Memory B cell (primary cell): ENCODE measurements around the gene DRC3.
"Not testable (repeated sequence)": the region's sequence is repeated elsewhere in the genome, so short reads cannot be mapped to it uniquely, and the experiment has no call there.

Experiments
- ATAC-seq: fragments of 150-1000 bp; cut with Tn5 transposase; 2 replicates; pipeline ENCODE4 v1.10.0; 2021; ENCODE audit warnings: low read depth, mild to moderate bottlenecking, moderate library complexity
- DNase-seq, 2 donors: peaks; one replicate each; pipeline ENCODE4 v3.0.0; 2022; ENCODE audit warnings: low spot score in 2 of 2
- H3K27ac Mint-ChIP-seq: one replicate; pipeline ENCODE4 v1.8.0; 2022; ENCODE audit warnings: mild to moderate bottlenecking, moderate library complexity, mixed read lengths
- H3K27me3 Mint-ChIP-seq: one replicate; pipeline ENCODE4 v1.8.0; 2022; ENCODE audit warnings: mixed read lengths
- H3K36me3 Mint-ChIP-seq: one replicate; pipeline ENCODE4 v1.8.0; 2022; ENCODE audit warnings: mild to moderate bottlenecking, mixed read lengths
- H3K4me1 Mint-ChIP-seq: one replicate; pipeline ENCODE4 v1.8.0; 2022; ENCODE audit warnings: mixed read lengths
- H3K4me3 Mint-ChIP-seq: one replicate; pipeline ENCODE4 v1.8.0; 2022; ENCODE audit warnings: mild to moderate bottlenecking, moderate library complexity, mixed read lengths
- H3K9me3 Mint-ChIP-seq: one replicate; pipeline ENCODE4 v1.8.0; 2022; ENCODE audit warnings: mixed read lengths

Gene DRC3

GRCh38 chr17:17935321-17936271 is 37.1 kb upstream of the DRC3 start:
- no peak overlapping the region for H3K27ac Mint-ChIP-seq
- no peaks in the 10 kb centered on the region for H3K27me3 Mint-ChIP-seq
- ATAC-seq = no peak
- H3K4me1 Mint-ChIP-seq = peaks cover 9% of the 10 kb centered on the region
- H3K36me3 Mint-ChIP-seq = no peaks in the 10 kb centered on the region
- H3K4me3 Mint-ChIP-seq = no peak overlapping the region
- no peak for DNase-seq
- H3K9me3 Mint-ChIP-seq = no peaks in the 10 kb centered on the region

GRCh38 chr17:17937201-17937853 is 35.3 kb upstream of the DRC3 start:
- H3K36me3 Mint-ChIP-seq = no peaks in the 10 kb centered on the region
- no peaks in the 10 kb centered on the region for H3K27me3 Mint-ChIP-seq
- no peaks in the 10 kb centered on the region for H3K9me3 Mint-ChIP-seq
- ATAC-seq = no peak
- H3K4me3 Mint-ChIP-seq = no peak overlapping the region
- DNase-seq = no peak
- H3K27ac Mint-ChIP-seq = no peak overlapping the region
- H3K4me1 Mint-ChIP-seq = peaks cover 6% of the 10 kb centered on the region

GRCh38 chr17:17937958-17938357 is 34.7 kb upstream of the DRC3 start:
- Mint-ChIP-seq H3K4me1 (peaks cover 6% of the 10 kb centered on the region), H3K27ac (no peak overlapping the region), H3K36me3 (no peaks in the 10 kb centered on the region), H3K4me3 (no peak overlapping the region), H3K27me3 (no peaks in the 10 kb centered on the region), H3K9me3 (no peaks in the 10 kb centered on the region)
- ATAC-seq = no peak
- no peak for DNase-seq

- Mint-ChIP-seq H3K36me3 (peaks cover 1% of the 10 kb centered on the region), H3K9me3 (no peaks in the 10 kb centered on the region), H3K27ac (no peak overlapping the region), H3K27me3 (no peaks in the 10 kb centered on the region), H3K4me1 (peaks cover 10% of the 10 kb centered on the region), H3K4me3 (no peak overlapping the region)
- ATAC-seq = no peak
- no peak for DNase-seq
These were observed 34.1 kb upstream of the DRC3 start for GRCh38 chr17:17938388-17939107.

GRCh38 chr17:17939941-17940340 is 32.7 kb upstream of the DRC3 start:
- not testable (repeated sequence) for H3K36me3 Mint-ChIP-seq, H3K9me3 Mint-ChIP-seq, H3K27me3 Mint-ChIP-seq, H3K4me3 Mint-ChIP-seq, ATAC-seq, H3K27ac Mint-ChIP-seq, DNase-seq
- peaks cover 16% of the 10 kb centered on the region for H3K4me1 Mint-ChIP-seq

GRCh38 chr17:17940441-17940911 is 32.2 kb upstream of the DRC3 start:
- H3K4me3 Mint-ChIP-seq = no peak overlapping the region
- ATAC-seq (no peak), DNase-seq (no peak)
- no peak overlapping the region for H3K27ac Mint-ChIP-seq
- no peaks in the 10 kb centered on the region for H3K27me3 Mint-ChIP-seq
- H3K36me3 Mint-ChIP-seq = peaks cover 1% of the 10 kb centered on the region
- no peaks in the 10 kb centered on the region for H3K9me3 Mint-ChIP-seq
- peaks cover 16% of the 10 kb centered on the region for H3K4me1 Mint-ChIP-seq

- Mint-ChIP-seq H3K36me3 (peaks cover 1% of the 10 kb centered on the region), H3K9me3 (no peaks in the 10 kb centered on the region), H3K4me1 (peaks cover 14% of the 10 kb centered on the region), H3K27ac (no peak overlapping the region), H3K4me3 (no peak overlapping the region), H3K27me3 (no peaks in the 10 kb centered on the region)
- no peak for ATAC-seq
- DNase-seq = no peak
These were observed 31.6 kb upstream of the DRC3 start for GRCh38 chr17:17941015-17941414.

GRCh38 chr17:17942846-17943245 is 29.8 kb upstream of the DRC3 start:
- no peaks in the 10 kb centered on the region for H3K9me3 Mint-ChIP-seq
- ATAC-seq (no peak), DNase-seq (no peak)
- H3K27ac Mint-ChIP-seq = no peak overlapping the region
- peaks cover 13% of the 10 kb centered on the region for H3K4me1 Mint-ChIP-seq
- H3K27me3 Mint-ChIP-seq = no peaks in the 10 kb centered on the region
- H3K4me3 Mint-ChIP-seq = no peak overlapping the region
- peaks cover 1% of the 10 kb centered on the region for H3K36me3 Mint-ChIP-seq

- no peak for DNase-seq
- no peak overlapping the region for H3K27ac Mint-ChIP-seq
- no peaks in the 10 kb centered on the region for H3K9me3 Mint-ChIP-seq
- no peaks in the 10 kb centered on the region for H3K27me3 Mint-ChIP-seq
- H3K4me1 Mint-ChIP-seq = peaks cover 13% of the 10 kb centered on the region
- peaks cover 1% of the 10 kb centered on the region for H3K36me3 Mint-ChIP-seq
- no peak for ATAC-seq
- H3K4me3 Mint-ChIP-seq = no peak overlapping the region
These were observed 29.2 kb upstream of the DRC3 start for GRCh38 chr17:17943281-17943984.

GRCh38 chr17:17944242-17944641 is 28.4 kb upstream of the DRC3 start:
- no peak for DNase-seq
- H3K27ac Mint-ChIP-seq = no peak overlapping the region
- peaks cover 15% of the 10 kb centered on the region for H3K4me1 Mint-ChIP-seq
- no peaks in the 10 kb centered on the region for H3K27me3 Mint-ChIP-seq
- peaks cover 1% of the 10 kb centered on the region for H3K36me3 Mint-ChIP-seq
- ATAC-seq = no peak
- H3K9me3 Mint-ChIP-seq = no peaks in the 10 kb centered on the region
- no peak overlapping the region for H3K4me3 Mint-ChIP-seq

- ATAC-seq = no peak
- no peak overlapping the region for H3K27ac Mint-ChIP-seq
- no peaks in the 10 kb centered on the region for H3K9me3 Mint-ChIP-seq
- peaks cover 4% of the 10 kb centered on the region for H3K36me3 Mint-ChIP-seq
- no peaks in the 10 kb centered on the region for H3K27me3 Mint-ChIP-seq
- H3K4me1 Mint-ChIP-seq = peaks cover 18% of the 10 kb centered on the region
- DNase-seq = no peak
- H3K4me3 Mint-ChIP-seq = no peak overlapping the region
These were observed 27.9 kb upstream of the DRC3 start for GRCh38 chr17:17944743-17945142.

GRCh38 chr17:17946093-17946492 is 26.6 kb upstream of the DRC3 start:
- peaks cover 16% of the 10 kb centered on the region for H3K4me1 Mint-ChIP-seq
- H3K4me3 Mint-ChIP-seq = no peak overlapping the region
- ATAC-seq (no peak), DNase-seq (no peak)
- no peak overlapping the region for H3K27ac Mint-ChIP-seq
- H3K36me3 Mint-ChIP-seq = peaks cover 4% of the 10 kb centered on the region
- H3K27me3 Mint-ChIP-seq = no peaks in the 10 kb centered on the region
- no peaks in the 10 kb centered on the region for H3K9me3 Mint-ChIP-seq

GRCh38 chr17:17947309-17947708 is 25.4 kb upstream of the DRC3 start:
- H3K27me3 Mint-ChIP-seq = no peaks in the 10 kb centered on the region
- H3K27ac Mint-ChIP-seq = no peak overlapping the region
- no peak overlapping the region for H3K4me3 Mint-ChIP-seq
- no peaks in the 10 kb centered on the region for H3K9me3 Mint-ChIP-seq
- no peak for ATAC-seq
- no peak for DNase-seq
- peaks cover 16% of the 10 kb centered on the region for H3K4me1 Mint-ChIP-seq
- H3K36me3 Mint-ChIP-seq = peaks cover 4% of the 10 kb centered on the region
